ENCODE measurements around the gene CSGALNACT2. TPM values are rescaled to one million over a fixed set of nuclear protein-coding genes. Genes with fewer than 3 reads are reported as not detected.

Gene CSGALNACT2
- total RNA-seq, 3 donors from 2014 or later, result 21.6 to 35.5 (median 27.8) TPM

- no peak for DNase-seq (ENCODE audit: low spot score in 2 of 2)
- H3K27ac ChIP-seq, result no peak overlapping the region
Measured at GRCh38 chr10:43121444-43121843, 16.8 kb upstream of the CSGALNACT2 start.

GRCh38 chr10:43122096-43122495 is 16.1 kb upstream of the CSGALNACT2 start:
- Histone ChIP-seq H3K4me1 (no peaks in the 10 kb centered on the region), H3K36me3 (no peaks in the 10 kb centered on the region), H3K27me3 (no peaks in the 10 kb centered on the region), H3K9me3 (no peaks in the 10 kb centered on the region), H3K4me3 (no peak overlapping the region), H3K27ac (no peak overlapping the region)
- TF ChIP-seq POLR2A (IDR thresholded peaks at IDR 0.05) (no peak), CTCF (IDR thresholded peaks at IDR 0.05) (no peak), POLR2AphosphoS5 (IDR thresholded peaks at IDR 0.05) (no peak)
- DNase-seq (ENCODE audit: low spot score in 2 of 2), result no peak
- intact Hi-C loops (cut with DNase I; ENCODE audit: low total_unique reads), result no loop called here

More at GRCh38 chr10:43121444-43121843, 16.8 kb upstream of the CSGALNACT2 start:
- no peaks in the 10 kb centered on the region for H3K4me1 ChIP-seq
- TF ChIP-seq POLR2AphosphoS5 (IDR thresholded peaks at IDR 0.05) (no peak), CTCF (IDR thresholded peaks at IDR 0.05) (no peak), POLR2A (IDR thresholded peaks at IDR 0.05) (no peak)
- intact Hi-C loops (cut with DNase I; ENCODE audit: low total_unique reads), result no loop called here
- no peaks in the 10 kb centered on the region for H3K36me3 ChIP-seq
- no peak overlapping the region for H3K4me3 ChIP-seq
- H3K27me3 ChIP-seq, result no peaks in the 10 kb centered on the region
- no peaks in the 10 kb centered on the region for H3K9me3 ChIP-seq

GRCh38 chr10:43122826-43123225 is 15.4 kb upstream of the CSGALNACT2 start:
- Histone ChIP-seq H3K4me3 (no peak overlapping the region), H3K27me3 (no peaks in the 10 kb centered on the region), H3K9me3 (no peaks in the 10 kb centered on the region), H3K27ac (no peak overlapping the region), H3K4me1 (no peaks in the 10 kb centered on the region), H3K36me3 (no peaks in the 10 kb centered on the region)
- no peak for DNase-seq (ENCODE audit: low spot score in 2 of 2)
- intact Hi-C loops (cut with DNase I; ENCODE audit: low total_unique reads), result no loop called here
- no peak for TF ChIP-seq POLR2A (IDR thresholded peaks at IDR 0.05)
- TF ChIP-seq POLR2AphosphoS5 (IDR thresholded peaks at IDR 0.05), result no peak
- no peak for TF ChIP-seq CTCF (IDR thresholded peaks at IDR 0.05)

- Histone ChIP-seq H3K4me1 (no peaks in the 10 kb centered on the region), H3K4me3 (no peak overlapping the region), H3K27me3 (no peaks in the 10 kb centered on the region), H3K27ac (no peak overlapping the region), H3K9me3 (no peaks in the 10 kb centered on the region), H3K36me3 (no peaks in the 10 kb centered on the region)
- no peak for DNase-seq (ENCODE audit: low spot score in 2 of 2)
- TF ChIP-seq POLR2AphosphoS5 (IDR thresholded peaks at IDR 0.05), result no peak
- no peak for TF ChIP-seq CTCF (IDR thresholded peaks at IDR 0.05)
- TF ChIP-seq POLR2A (IDR thresholded peaks at IDR 0.05), result no peak
- intact Hi-C loops (cut with DNase I; ENCODE audit: low total_unique reads), result no loop called here
Measured at GRCh38 chr10:43123361-43124093, 14.7 kb upstream of the CSGALNACT2 start.

- no peak overlapping the region for H3K27ac ChIP-seq
- H3K27me3 ChIP-seq, result no peaks in the 10 kb centered on the region
- intact Hi-C loops (cut with DNase I; ENCODE audit: low total_unique reads), result no loop called here
- TF ChIP-seq CTCF (IDR thresholded peaks at IDR 0.05), result no peak
- no peak for TF ChIP-seq POLR2AphosphoS5 (IDR thresholded peaks at IDR 0.05)
- no peak for TF ChIP-seq POLR2A (IDR thresholded peaks at IDR 0.05)
- H3K4me3 ChIP-seq, result no peak overlapping the region
- H3K36me3 ChIP-seq, result no peaks in the 10 kb centered on the region
- no peaks in the 10 kb centered on the region for H3K9me3 ChIP-seq
- DNase-seq (ENCODE audit: low spot score in 2 of 2), result no peak
- no peaks in the 10 kb centered on the region for H3K4me1 ChIP-seq
Measured at GRCh38 chr10:43124094-43124521, 14.1 kb upstream of the CSGALNACT2 start.
